Gastrocnemius medialis (tissue), 4 donors: ENCODE results near the gene BAAT.

Experiments used
- POLR2A ChIP-seq, 2 donors: fragments of 450-650 bp; IDR thresholded peaks; one replicate each; pipeline ENCODE4 v1.6.1; 2017; ENCODE audit warnings: antibody characterized with exemption in 2 of 2, mild to moderate bottlenecking in 2 of 2, moderate library complexity in 2 of 2
- TF ChIP-seq, protein P1 (sequence below), 5 experiments: fragments of 450-650 bp in 3 of 5; fragments of 200-600 bp in 2 of 5; sonication (generic) in 2 of 5; IDR thresholded peaks in 4 of 5; conservative IDR thresholded peaks in 1 of 5; 1 replicate in 4 of 5; 2 replicates in 1 of 5; pipeline ENCODE4 v1.5.1; 2016 to 2019; ENCODE audit warnings: antibody characterized with exemption in 5 of 5, mild to moderate bottlenecking in 3 of 5, moderate library complexity in 3 of 5

DNA sequence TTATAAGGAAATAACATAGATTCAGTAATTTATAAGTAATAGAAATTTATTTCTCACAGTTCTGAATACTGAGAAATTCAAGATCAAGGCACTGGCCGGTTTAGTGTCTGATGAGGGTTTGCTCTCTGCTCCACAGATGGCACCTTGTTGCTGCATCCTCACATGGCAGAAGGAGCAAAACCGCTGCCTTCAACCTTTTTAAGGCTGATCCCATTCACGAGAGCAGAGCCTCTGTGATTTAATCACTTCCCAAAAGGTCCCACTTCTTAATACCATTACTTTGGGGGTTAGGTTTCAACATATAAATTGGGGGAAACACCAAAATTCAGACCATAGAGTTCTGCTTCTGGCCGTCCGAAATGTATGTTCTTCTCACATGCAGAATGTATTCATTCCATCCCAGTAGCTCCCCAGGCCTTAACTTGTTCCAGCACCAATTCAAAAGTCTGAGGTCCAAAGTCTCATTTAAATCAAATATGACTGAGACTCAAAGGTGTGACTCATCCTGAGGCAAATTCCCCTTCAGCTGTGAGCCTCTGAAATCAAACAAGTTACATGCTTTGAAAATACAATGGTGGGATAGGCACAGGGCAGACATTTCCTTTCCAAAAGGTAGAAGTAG lies 30.6 kb downstream of the BAAT start:
- TF ChIP-seq, protein P1, sequence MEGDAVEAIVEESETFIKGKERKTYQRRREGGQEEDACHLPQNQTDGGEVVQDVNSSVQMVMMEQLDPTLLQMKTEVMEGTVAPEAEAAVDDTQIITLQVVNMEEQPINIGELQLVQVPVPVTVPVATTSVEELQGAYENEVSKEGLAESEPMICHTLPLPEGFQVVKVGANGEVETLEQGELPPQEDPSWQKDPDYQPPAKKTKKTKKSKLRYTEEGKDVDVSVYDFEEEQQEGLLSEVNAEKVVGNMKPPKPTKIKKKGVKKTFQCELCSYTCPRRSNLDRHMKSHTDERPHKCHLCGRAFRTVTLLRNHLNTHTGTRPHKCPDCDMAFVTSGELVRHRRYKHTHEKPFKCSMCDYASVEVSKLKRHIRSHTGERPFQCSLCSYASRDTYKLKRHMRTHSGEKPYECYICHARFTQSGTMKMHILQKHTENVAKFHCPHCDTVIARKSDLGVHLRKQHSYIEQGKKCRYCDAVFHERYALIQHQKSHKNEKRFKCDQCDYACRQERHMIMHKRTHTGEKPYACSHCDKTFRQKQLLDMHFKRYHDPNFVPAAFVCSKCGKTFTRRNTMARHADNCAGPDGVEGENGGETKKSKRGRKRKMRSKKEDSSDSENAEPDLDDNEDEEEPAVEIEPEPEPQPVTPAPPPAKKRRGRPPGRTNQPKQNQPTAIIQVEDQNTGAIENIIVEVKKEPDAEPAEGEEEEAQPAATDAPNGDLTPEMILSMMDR (IDR thresholded peaks at IDR 0.05 in 4 of 5, conservative IDR thresholded peaks at IDR 0.05 in 1 of 5) = no peak
- TF ChIP-seq POLR2A (IDR thresholded peaks at IDR 0.05) = no peak
